Activated CD8-positive, alpha-beta memory T cell treated with anti-CD3 and anti-CD28 coated beads for 36 hours (primary cell): ENCODE measurements around the gene PTPN5. TPM values are rescaled to one million over a fixed set of nuclear protein-coding genes. Genes with fewer than 3 reads are reported as not detected.

Experiments
- total RNA-seq, 2 experiments: library from RNA; stranded (reverse); gene quantifications; one replicate each; pipeline ENCODE4 v1.2.3, GENCODE V29; 2021

The PTPN5 gene
- total RNA-seq, 2 experiments from 2014 or later = not detected

Other genes with a start within 250 kb of the PTPN5 start
- 10 to 100 TPM; 17.6 to 19.3 TPM for gene UEVLD, start 203.1 kb downstream of the PTPN5 start, total RNA-seq
- under 1 TPM; 0.84 to 0.88 TPM for gene MISFA, start 192.0 kb downstream of the PTPN5 start, total RNA-seq
- 10 to 100 TPM; 22.6 TPM for gene SPTY2D1, start 157.5 kb downstream of the PTPN5 start, total RNA-seq
- gene TMEM86A, start 93.0 kb downstream of the PTPN5 start, total RNA-seq = 1 to 10 TPM; 1.1 to 1.3 TPM
- under 1 TPM; 0.48 to 0.92 TPM for gene IGSF22, start 65.6 kb downstream of the PTPN5 start, total RNA-seq
- not detected for gene MRGPRX1, start 147.6 kb upstream of the PTPN5 start, total RNA-seq